GM12891 (cell line): ENCODE results near the gene ZNF850.

ENCODE experiments used
- PAX5 ChIP-seq: IDR thresholded peaks from 2 replicates; pipeline ENCODE4 v1.6.1; 2011; ENCODE audit warnings: low read length, moderate library complexity, mild to moderate bottlenecking; ENCODE audit not compliant: insufficient read depth, severe bottlenecking
- POLR2A ChIP-seq: IDR thresholded peaks from 2 replicates; pipeline ENCODE4 v1.6.1; 2011; ENCODE audit warnings: low read depth, low read length, control low read depth
- POLR2AphosphoS5 ChIP-seq: IDR thresholded peaks from 2 replicates; pipeline ENCODE4 v1.6.1; 2011; ENCODE audit warnings: low read depth, low read length, control low read depth
- POU2F2 ChIP-seq: IDR thresholded peaks from 2 replicates; pipeline ENCODE4 v1.6.1; 2011; ENCODE audit warnings: low read depth, mild to moderate bottlenecking, control low read depth, low read length, moderate library complexity
- TAF1 ChIP-seq: IDR thresholded peaks from 2 replicates; pipeline ENCODE4 v1.6.1; 2011; ENCODE audit warnings: low read depth, low read length, control low read depth

DNA sequence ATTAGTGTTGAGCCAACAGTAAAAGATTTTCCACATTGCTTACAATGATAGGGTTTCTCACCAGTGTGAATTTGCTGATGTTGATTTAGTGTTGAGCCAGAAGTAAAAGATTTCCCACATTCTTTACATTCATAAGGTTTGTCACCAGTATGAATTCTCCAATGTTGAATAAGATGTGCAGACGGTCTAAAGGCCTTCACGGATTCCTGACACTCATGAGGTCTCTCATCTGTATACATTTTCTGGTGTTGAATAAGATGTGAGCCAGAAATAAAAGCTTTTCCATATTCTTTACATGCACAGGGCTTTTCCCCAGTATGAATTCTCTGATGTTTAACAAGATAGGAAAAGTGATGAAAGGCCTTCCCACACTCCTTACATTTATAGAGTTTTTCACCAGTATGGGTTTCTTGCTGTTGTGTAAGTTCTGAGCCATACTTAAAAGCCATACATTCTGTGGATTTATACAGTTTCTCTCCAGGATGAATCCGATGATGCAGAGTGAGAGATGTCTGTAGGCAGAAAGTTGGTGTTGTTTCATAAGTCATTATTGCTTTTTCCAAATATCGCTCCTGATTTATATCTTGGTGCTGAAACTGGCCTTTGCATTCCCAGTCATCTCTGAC is 22.4 kb downstream of the ZNF850 start:
- TF ChIP-seq POLR2A = no peak
- TF ChIP-seq POU2F2 = no peak
- no peak for TF ChIP-seq TAF1
- TF ChIP-seq POLR2AphosphoS5 = no peak
- TF ChIP-seq PAX5 = no peak
